Prostate gland (tissue), 2 donors: ENCODE measurements around the gene ILKAP. TPM values are rescaled to one million over a fixed set of nuclear protein-coding genes. Genes with fewer than 3 reads are reported as not detected.

Source experiments
- DNase-seq: peaks from one replicate; pipeline ENCODE4 v3.0.0-alpha.2; 2019; ENCODE audit warnings: low spot score
- H3K27ac ChIP-seq, 2 donors: fragments of 200-600 bp; sonication (generic); 2 replicates each; pipeline ENCODE4 v1.5.1; 2017 to 2019
- H3K27me3 ChIP-seq: fragments of 200-600 bp; sonication (generic); replicated peaks from 2 replicates; pipeline ENCODE4 v1.5.1; 2019; ENCODE audit not compliant: insufficient read depth
- H3K36me3 ChIP-seq, 2 donors: fragments of 200-600 bp; sonication (generic); 1 replicate in 1 of 2; 2 replicates in 1 of 2; pipeline versions ENCODE4 v1.5.1 to v1.8.1; 2017 to 2019
- H3K4me1 ChIP-seq: fragments of 200-600 bp; sonication (generic); replicated peaks from 2 replicates; pipeline ENCODE4 v1.5.1; 2019
- H3K4me3 ChIP-seq, 2 donors: fragments of 200-600 bp; sonication (generic); 2 replicates each; pipeline ENCODE4 v1.5.1; 2017 to 2019
- H3K9me3 ChIP-seq: fragments of 200-600 bp; sonication (generic); 2 replicates; pipeline ENCODE4 v1.5.1; 2017
- POLR2A ChIP-seq: fragments of 450-650 bp; IDR thresholded peaks from one replicate; pipeline ENCODE4 v1.6.1; 2016; ENCODE audit warnings: antibody characterized with exemption, mild to moderate bottlenecking
- POLR2AphosphoS5 ChIP-seq: sonication (generic); formaldehyde crosslinking; IDR thresholded peaks from one replicate; pipeline ENCODE4 v1.6.1; 2017; ENCODE audit warnings: antibody characterized with exemption
- WGBS: methylation state at CpG from one replicate; pipeline ENCODE4 v1.1.5; 2018; 5-methylcytosine and 5-hydroxymethylcytosine counted together
- intact Hi-C: fragments of 100-400 bp; cut with DNase I; formaldehyde crosslinking; loops from one replicate; pipeline ENCODE4 v1.14.2; 2022
- total RNA-seq, 2 donors: library from RNA; depleted of rRNA; stranded (reverse); fragments of >200 nt; gene quantifications; one replicate each; pipeline ENCODE4 v1.1.0, GENCODE V29; 2016
- TF ChIP-seq, protein P1 (sequence below), 4 experiments: fragments of 200-600 bp in 2 of 4; fragments of 450-650 bp in 2 of 4; sonication (generic) in 2 of 4; IDR thresholded peaks; 1 replicate in 3 of 4; 2 replicates in 1 of 4; pipeline ENCODE4 v1.5.1; 2016 to 2019; ENCODE audit warnings: antibody characterized with exemption in 4 of 4, mild to moderate bottlenecking in 2 of 4, moderate library complexity in 2 of 4

ILKAP gene
- total RNA-seq, 2 donors from 2014 or later, result 33.6 to 41.8 TPM

DNA sequence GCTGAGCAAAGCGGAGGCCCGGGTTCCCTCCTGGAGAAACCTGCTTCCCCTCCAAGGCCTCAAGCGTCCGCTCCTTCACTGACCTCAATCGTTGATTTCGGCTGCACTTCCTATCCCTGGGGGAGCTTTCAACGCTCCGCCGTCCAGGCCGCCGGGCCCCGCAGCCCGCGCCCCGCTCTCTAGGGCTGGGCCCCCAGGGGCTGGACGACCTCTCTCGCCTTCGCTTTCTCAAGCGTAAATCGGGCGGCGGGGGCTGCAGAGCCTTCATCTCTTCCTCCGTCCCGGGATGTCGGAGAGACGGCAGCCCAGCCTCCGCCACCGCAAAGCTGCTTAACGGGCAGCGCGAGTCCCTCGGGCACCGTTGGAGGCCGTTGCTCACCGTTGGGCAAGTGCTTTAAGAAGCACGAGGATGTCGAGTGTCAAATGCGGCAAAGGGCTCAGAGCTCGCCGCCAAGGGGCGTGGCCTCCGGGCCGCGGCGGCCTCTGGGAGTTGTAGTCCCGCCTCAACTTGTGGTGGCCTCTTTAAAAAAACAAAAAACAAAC, 27.8 kb upstream of the ILKAP start:
- Histone ChIP-seq H3K4me3 (peak overlapping the region; percentile 24 to 37), H3K36me3 (no peaks in the 10 kb centered on the region), H3K4me1 (no peaks in the 10 kb centered on the region), H3K27me3 (no peaks in the 10 kb centered on the region), H3K9me3 (no peaks in the 10 kb centered on the region), H3K27ac (no peak overlapping the region)
- TF ChIP-seq POLR2AphosphoS5 (peak; percentile 8), POLR2A (no peak)
- TF ChIP-seq, protein P1, sequence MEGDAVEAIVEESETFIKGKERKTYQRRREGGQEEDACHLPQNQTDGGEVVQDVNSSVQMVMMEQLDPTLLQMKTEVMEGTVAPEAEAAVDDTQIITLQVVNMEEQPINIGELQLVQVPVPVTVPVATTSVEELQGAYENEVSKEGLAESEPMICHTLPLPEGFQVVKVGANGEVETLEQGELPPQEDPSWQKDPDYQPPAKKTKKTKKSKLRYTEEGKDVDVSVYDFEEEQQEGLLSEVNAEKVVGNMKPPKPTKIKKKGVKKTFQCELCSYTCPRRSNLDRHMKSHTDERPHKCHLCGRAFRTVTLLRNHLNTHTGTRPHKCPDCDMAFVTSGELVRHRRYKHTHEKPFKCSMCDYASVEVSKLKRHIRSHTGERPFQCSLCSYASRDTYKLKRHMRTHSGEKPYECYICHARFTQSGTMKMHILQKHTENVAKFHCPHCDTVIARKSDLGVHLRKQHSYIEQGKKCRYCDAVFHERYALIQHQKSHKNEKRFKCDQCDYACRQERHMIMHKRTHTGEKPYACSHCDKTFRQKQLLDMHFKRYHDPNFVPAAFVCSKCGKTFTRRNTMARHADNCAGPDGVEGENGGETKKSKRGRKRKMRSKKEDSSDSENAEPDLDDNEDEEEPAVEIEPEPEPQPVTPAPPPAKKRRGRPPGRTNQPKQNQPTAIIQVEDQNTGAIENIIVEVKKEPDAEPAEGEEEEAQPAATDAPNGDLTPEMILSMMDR (IDR thresholded peaks at IDR 0.05), result no peak
- intact Hi-C loops, result no loop called here
- WGBS, result 18% methylated on average over 46 of the region's 46 CpGs
- DNase-seq, result no peak

DNA sequence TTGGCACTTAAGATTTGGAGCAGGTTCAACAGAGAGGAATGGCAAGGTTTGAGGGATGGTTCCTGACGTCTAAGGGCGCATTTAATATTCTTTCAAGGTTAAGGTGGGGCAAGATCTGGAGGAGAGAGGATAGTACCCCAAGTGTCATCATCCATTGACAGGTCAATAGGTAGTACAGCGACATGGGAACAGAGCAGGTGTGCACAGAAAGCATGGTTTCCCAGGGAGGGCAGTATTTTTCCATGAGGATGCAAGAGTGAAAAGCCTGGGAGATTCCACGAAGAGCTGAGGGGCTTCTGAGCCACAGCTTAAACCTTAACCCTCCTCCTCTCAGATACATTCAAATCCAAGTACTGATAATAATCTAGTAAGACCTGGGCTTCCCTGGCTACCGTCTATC, 27.2 kb upstream of the ILKAP start:
- H3K4me3 ChIP-seq, result peak overlapping the region in 1 of 2 donors; percentile 37
- WGBS, result 80% methylated on average over 5 of the region's 5 CpGs
- no peaks in the 10 kb centered on the region for H3K36me3 ChIP-seq
- H3K9me3 ChIP-seq, result no peaks in the 10 kb centered on the region
- TF ChIP-seq POLR2AphosphoS5 (no peak), POLR2A (no peak)
- TF ChIP-seq, protein P1 (IDR thresholded peaks at IDR 0.05), result no peak
- no peaks in the 10 kb centered on the region for H3K27me3 ChIP-seq
- intact Hi-C loops, result no loop called here
- no peaks in the 10 kb centered on the region for H3K4me1 ChIP-seq
- no peak for DNase-seq
- no peak overlapping the region for H3K27ac ChIP-seq

- no peaks in the 10 kb centered on the region for H3K4me1 ChIP-seq
- intact Hi-C loops, result no loop called here
- H3K27ac ChIP-seq, result no peak overlapping the region
- DNase-seq, result no peak
- no peaks in the 10 kb centered on the region for H3K36me3 ChIP-seq
- H3K9me3 ChIP-seq, result no peaks in the 10 kb centered on the region
- H3K27me3 ChIP-seq, result no peaks in the 10 kb centered on the region
- WGBS, result 46% methylated on average over 4 of the region's 4 CpGs
- no peak overlapping the region for H3K4me3 ChIP-seq
- TF ChIP-seq POLR2AphosphoS5, result no peak
- TF ChIP-seq, protein P1 (IDR thresholded peaks at IDR 0.05), result no peak
- no peak for TF ChIP-seq POLR2A
Measured at GRCh38 chr2:238228700-238229099, 25.2 kb upstream of the ILKAP start.

GRCh38 chr2:238227587-238228032, 24.1 kb upstream of the ILKAP start:
- no peaks in the 10 kb centered on the region for H3K4me1 ChIP-seq
- TF ChIP-seq, protein P1 (IDR thresholded peaks at IDR 0.05), result no peak
- TF ChIP-seq POLR2AphosphoS5, result no peak
- TF ChIP-seq POLR2A, result no peak
- intact Hi-C loops, result no loop called here
- no peaks in the 10 kb centered on the region for H3K36me3 ChIP-seq
- H3K27ac ChIP-seq, result no peak overlapping the region
- DNase-seq, result no peak
- no peaks in the 10 kb centered on the region for H3K27me3 ChIP-seq
- 83% methylated on average over 11 of the region's 11 CpGs for WGBS
- H3K9me3 ChIP-seq, result no peaks in the 10 kb centered on the region
- no peak overlapping the region for H3K4me3 ChIP-seq
